Left ventricle myocardium superior (tissue), 1 donor: Measurements from ENCODE around the gene SUDS3. TPM values are rescaled to one million over a fixed set of nuclear protein-coding genes. Genes with fewer than 3 reads are reported as not detected.

Experiments used
- ATAC-seq: fragments of 200-7000 bp; cut with Tn5 transposase; one replicate; pipeline ENCODE4 v1.9.1; 2020; ENCODE audit warnings: mild to moderate bottlenecking, moderate library complexity
- DNase-seq: peaks from one replicate; pipeline ENCODE4 v3.0.0-alpha.2; 2020
- intact Hi-C: fragments of 100-400 bp; cut with micrococcal nuclease; formaldehyde crosslinking; loops from one replicate; pipeline ENCODE4 v1.11.0; 2022
- long read RNA-seq: library from polyadenylated mRNA; unstranded; transcript quantifications from one replicate; pipeline ENCODE4 v2.0.0, GENCODE V29; 2021
- total RNA-seq: library from RNA; stranded (reverse); fragmentation: NEBNext Ultra II Directional; extraction: Animal tissue kit (Norgen Biotek cat#: 25700); gene quantifications from one replicate; pipeline ENCODE4 v1.2.1, GENCODE V29; 2021
- donor health status: DM: no; HTN: yes; CAD: no; lungs with severe emphysema.

The SUDS3 gene, protein sequence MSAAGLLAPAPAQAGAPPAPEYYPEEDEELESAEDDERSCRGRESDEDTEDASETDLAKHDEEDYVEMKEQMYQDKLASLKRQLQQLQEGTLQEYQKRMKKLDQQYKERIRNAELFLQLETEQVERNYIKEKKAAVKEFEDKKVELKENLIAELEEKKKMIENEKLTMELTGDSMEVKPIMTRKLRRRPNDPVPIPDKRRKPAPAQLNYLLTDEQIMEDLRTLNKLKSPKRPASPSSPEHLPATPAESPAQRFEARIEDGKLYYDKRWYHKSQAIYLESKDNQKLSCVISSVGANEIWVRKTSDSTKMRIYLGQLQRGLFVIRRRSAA
- total RNA-seq, result 21.2 TPM
- long read RNA-seq, full-length matches to known transcripts, result 38 of 48 reads
- long read RNA-seq, partial matches to known transcripts, result 9 of 48 reads
- long read RNA-seq, other reads (novel, unspliced or antisense), result 1 of 48 reads

DNA sequence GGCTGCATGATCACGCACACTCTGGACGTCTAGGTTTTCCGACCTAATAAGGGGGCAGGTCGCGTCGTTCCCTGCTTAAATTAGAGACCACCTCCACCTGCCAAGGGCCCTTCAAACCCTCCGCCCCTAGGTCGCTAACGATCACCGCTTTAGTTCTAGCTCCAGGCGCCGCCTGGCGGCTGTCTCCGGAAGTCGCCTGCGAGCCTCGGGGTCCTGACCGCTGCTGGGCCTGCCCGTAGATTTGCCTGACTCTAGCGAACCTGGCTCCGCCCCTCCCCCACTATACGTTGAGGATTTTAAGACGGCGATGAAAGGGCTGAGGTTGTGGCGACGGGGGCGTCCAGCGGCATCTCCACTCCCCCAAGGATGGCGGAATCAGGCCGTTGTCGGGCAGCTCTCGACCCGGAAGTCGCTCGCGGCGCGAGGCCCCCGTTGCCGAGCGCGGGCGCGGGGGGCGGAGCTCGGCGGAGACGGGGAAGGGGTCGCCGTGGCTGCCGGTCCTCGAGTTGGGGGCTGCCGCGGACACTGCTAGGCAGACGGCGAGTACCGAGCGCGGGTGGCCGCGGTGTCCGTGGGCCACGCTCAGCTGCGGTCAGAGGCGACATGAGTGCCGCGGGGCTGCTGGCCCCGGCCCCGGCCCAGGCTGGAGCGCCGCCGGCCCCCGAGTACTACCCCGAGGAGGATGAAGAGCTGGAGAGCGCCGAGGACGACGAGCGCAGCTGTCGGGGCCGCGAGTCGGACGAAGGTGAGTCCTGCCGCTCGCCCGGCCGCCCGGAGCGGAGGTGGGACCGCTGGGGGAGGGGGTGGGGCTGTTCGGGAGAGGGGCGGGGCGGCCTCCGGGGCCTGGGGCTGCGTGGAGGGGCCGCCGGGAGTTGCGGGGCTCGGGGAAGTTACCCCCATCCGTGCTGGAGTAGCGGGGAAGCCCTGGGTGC lies at the start of gene SUDS3:
TSS of gene SUDS3 (plus strand) at position 467 of the 932 bp plus-strand sequence. CDS start at position 604, 137 bp downstream.
- peak; percentile 44 for ATAC-seq
- DNase-seq, result peak; percentile 96
- intact Hi-C loops, result loop anchor here (5.0 kb wide), 1 partner anchor 194 kb away; no protein-coding TSS in a partner anchor

DNA sequence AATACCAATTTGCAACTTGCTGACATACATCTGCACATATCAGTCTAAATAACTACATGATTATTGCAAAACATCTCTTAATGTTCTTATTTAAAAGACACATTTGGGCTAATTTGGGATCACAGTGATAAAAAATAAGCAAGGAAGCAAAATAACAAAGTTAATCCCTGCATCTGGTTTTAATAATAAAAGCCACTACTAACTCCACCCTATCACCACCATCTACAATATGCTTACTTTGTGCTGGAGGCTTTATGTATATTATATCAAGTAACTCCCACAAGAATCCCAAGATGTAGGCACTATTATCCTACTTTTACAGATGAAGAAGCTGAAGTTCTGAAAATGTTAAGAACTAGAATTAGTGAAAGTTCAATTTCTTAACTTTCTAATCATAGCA lies 49.4 kb upstream of the SUDS3 start:
- intact Hi-C loops, result no loop called here
- no peak for ATAC-seq
- DNase-seq, result no peak

DNA sequence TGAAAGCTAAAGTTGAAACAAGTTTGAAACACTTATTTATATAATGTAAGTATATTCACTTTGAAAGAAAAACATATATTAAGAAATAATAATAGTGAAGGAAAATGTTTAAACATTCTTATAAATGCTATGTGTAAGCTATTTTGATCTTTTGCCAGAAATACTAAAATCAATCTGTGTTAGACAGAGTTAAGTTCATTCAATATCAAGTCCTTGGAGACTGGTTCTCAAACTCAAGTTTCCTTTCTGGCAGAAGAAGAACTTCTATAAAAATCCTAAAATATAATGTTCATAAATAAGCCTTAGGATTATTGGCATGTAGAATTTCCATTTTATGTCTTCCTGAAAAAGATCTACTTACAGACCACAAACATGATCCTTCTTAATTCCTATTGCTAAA lies 49.0 kb upstream of the SUDS3 start:
- intact Hi-C loops, result no loop called here
- ATAC-seq (no peak), DNase-seq (no peak)

- intact Hi-C loops, result no loop called here
- ATAC-seq, result no peak
Observed at GRCh38 chr12:118328486-118329330, 47.6 kb upstream of the SUDS3 start.

GRCh38 chr12:118330421-118331018 lies 45.8 kb upstream of the SUDS3 start:
- DNase-seq, result no peak
- peak; percentile 66 for ATAC-seq
- intact Hi-C loops, result no loop called here

More at GRCh38 chr12:118328486-118329330, 47.6 kb upstream of the SUDS3 start:
- DNase-seq, result no peak

DNA sequence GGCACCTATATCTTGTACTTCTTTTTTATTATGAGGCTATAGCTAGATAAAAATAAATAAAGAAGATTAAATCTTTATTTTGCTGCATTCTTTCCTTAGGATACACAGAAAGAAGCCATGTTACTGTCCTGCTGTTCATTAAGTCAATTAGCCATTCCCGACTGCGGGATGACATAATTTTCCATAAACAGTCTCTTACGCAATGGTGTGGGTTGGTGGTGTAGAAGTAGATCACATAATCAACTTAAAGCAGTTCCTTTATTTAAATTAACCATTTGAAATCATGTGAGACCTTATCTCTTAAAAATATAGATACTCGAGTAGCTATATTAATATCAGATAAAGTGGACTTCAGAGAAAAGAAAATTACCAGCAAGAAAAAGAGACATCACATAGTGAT lies 43.8 kb upstream of the SUDS3 start:
- DNase-seq (no peak), ATAC-seq (no peak)
- intact Hi-C loops, result no loop called here

GRCh38 chr12:118334241-118334640 lies 42.1 kb upstream of the SUDS3 start:
- DNase-seq (no peak), ATAC-seq (no peak)
- intact Hi-C loops, result no loop called here

DNA sequence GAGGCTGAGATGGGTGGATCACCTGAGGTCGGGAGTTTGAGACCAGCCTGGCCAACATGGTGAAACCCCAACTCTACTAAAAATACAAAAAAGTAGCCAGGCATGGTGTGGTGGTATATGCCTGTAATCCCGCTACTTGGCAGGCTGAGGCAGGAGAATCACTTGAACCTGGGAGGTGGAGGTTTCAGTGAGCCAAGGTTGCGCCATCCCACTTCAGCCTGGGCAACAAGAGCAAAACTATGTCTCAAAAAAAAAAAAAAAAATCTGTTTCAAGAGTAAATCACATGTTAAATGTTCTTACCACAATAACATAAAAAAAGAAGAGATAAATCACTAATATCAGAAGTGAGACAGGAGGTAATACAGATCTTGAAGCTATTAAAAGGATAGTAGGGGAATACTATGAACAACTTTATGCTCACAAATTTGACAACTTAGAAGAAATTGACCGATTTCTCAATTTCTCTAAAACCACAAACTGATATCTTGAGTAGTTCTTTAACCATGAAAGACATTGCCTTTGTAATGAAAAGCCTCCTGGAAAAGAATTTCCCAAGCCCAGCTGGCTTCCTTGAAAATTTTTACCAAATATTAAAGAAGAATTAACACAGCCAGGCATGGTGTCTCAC lies 41.3 kb upstream of the SUDS3 start:
- ATAC-seq (no peak), DNase-seq (no peak)
- intact Hi-C loops, result no loop called here

DNA sequence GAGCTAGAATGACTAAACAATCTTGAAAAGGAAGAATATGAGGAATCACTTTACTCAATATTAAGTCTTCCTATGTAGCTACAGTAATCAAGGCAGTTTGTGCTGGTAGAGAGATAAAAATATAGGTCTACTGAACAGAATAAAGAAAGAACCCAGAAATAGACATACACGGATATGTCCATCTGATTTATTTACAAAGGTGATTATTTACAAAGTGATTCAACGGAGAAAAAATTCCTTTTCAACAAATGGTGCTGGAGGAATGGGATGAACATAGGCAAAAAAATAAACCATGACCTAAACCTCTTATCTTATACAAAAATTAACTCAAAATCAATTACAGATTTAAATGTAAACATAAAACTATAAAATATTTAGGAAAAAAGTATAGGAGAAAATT lies 40.2 kb upstream of the SUDS3 start:
- intact Hi-C loops, result no loop called here
- ATAC-seq, result no peak
- DNase-seq, result no peak

DNA sequence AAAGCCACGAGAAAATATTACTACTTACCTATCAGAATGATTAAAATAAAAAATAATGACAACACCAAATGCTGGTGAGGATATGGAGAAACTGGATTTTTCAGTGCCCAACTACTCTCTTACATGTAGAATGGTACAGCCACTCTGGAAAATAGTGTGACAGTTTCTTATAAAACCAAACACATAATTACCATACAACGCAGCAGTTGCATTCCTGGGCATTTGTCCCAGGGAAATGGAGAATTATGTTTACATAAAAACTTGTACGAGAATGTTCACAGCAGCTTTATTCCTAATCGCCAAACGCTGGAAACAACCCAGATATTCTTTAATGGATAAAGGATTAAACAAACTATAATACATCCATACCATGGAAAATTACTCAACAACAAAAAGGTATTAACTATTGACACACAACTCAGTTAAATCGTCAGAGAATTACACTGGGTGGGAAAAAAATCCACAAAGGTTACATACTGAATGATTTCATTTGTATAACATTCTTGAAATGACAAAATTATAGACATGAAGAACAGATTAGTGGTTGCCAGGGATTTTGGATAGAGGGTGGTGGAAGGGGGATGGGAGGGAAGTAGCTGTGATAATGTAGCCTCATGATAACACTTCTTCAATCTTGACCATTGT lies 39.0 kb upstream of the SUDS3 start:
- intact Hi-C loops, result no loop called here
- ATAC-seq (no peak), DNase-seq (no peak)

GRCh38 chr12:118342090-118342489 lies 34.3 kb upstream of the SUDS3 start:
- intact Hi-C loops, result no loop called here
- ATAC-seq, result no peak

DNA sequence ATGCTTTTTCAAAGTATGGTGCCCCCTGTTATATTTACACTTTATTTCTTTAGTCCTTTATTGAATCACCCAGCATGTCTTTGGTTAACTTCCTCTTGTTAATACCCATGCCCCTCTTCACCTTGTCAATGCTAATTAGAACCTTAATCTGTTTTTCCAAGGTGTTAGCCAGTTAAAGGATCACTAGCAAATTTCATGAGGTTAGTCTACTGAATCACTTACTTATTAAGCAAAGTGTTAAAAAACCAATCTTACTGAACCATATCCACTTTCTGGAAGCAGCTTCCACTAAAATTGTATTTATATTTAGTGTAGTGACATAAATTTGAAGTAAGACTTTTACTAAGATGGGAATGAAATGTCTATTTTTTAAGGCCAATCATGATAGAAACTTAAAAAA lies 31.5 kb upstream of the SUDS3 start:
- ATAC-seq, result no peak
- DNase-seq, result no peak
- intact Hi-C loops, result no loop called here

More at GRCh38 chr12:118342090-118342489, 34.3 kb upstream of the SUDS3 start:
- DNase-seq, result no peak

GRCh38 chr12:118345355-118345754 lies 31.0 kb upstream of the SUDS3 start:
- DNase-seq (no peak), ATAC-seq (no peak)
- intact Hi-C loops, result no loop called here

DNA sequence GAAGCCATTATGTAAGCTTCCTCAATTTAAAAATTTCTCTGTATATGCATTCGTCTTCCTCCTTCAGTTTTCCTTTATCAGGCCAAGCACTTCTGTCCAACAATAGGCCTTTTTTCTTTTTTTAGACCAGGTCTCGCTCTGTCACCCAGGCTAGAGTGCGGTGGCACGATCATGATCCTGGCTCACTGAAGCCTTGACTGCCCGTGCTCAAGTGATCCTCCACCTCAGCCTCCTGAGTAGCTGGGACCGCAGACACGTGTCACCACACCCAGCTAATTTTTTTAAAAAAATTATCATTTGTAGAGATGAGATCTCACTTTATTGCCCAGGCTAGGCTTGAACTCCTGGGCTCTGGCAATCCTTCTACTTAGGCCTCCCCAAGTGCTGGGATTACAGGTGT lies 29.5 kb upstream of the SUDS3 start:
- ATAC-seq, result peak; percentile 69
- intact Hi-C loops, result no loop called here

GRCh38 chr12:118347916-118348315 lies 28.4 kb upstream of the SUDS3 start:
- intact Hi-C loops, result no loop called here
- ATAC-seq (no peak), DNase-seq (no peak)

More for the DNA sequence above, 29.5 kb upstream of the SUDS3 start:
- peak; percentile 21 for DNase-seq

- DNase-seq, result no peak
- intact Hi-C loops, result no loop called here
- no peak for ATAC-seq
Observed at GRCh38 chr12:118350908-118351559, 25.3 kb upstream of the SUDS3 start.

DNA sequence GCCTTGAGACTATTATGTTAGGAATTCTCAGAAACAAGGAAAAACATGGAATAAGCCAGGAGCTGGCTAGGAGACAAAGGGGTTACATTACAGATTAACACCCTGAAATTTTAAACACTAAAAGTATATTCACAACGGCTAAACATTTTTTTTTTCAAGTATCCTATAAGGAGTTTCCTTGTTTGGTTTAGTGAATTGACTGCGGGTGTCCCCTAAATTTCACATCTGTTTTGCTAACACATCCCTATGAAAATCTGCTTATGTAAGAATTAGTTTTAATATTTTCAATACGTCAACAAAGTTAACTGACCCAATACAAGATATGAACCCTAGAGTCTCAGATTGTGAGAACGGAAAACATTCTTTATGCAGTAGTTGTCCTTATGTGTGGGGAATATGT lies 22.6 kb upstream of the SUDS3 start:
- ATAC-seq, result no peak
- intact Hi-C loops, result no loop called here
- DNase-seq, result no peak
